Osteocyte (in vitro differentiated cells): ENCODE data around the gene SRP54. TPM values are rescaled to one million over a fixed set of nuclear protein-coding genes. Genes with fewer than 3 reads are reported as not detected.

ENCODE experiments used
- DNase-seq: peaks from one replicate; pipeline ENCODE4 v3.0.0; 2021; ENCODE audit warnings: mixed read lengths; ENCODE audit not compliant: unreplicated experiment; ENCODE audit errors: extremely low spot score
- H3K27ac Mint-ChIP-seq: one replicate; pipeline ENCODE4 v1.8.0; 2021; ENCODE audit warnings: mild to moderate bottlenecking, mixed read lengths; ENCODE audit not compliant: unreplicated experiment
- H3K27me3 Mint-ChIP-seq: one replicate; pipeline ENCODE4 v1.8.0; 2021; ENCODE audit warnings: mixed read lengths; ENCODE audit not compliant: unreplicated experiment
- H3K36me3 Mint-ChIP-seq: one replicate; pipeline ENCODE4 v1.8.0; 2021; ENCODE audit warnings: mixed read lengths; ENCODE audit not compliant: unreplicated experiment
- H3K4me1 Mint-ChIP-seq: one replicate; pipeline ENCODE4 v1.8.0; 2021; ENCODE audit warnings: mixed read lengths; ENCODE audit not compliant: unreplicated experiment
- H3K4me3 Mint-ChIP-seq: one replicate; pipeline ENCODE4 v1.8.0; 2021; ENCODE audit warnings: mild to moderate bottlenecking, moderate library complexity, mixed read lengths; ENCODE audit not compliant: unreplicated experiment
- H3K9me3 Mint-ChIP-seq: one replicate; pipeline ENCODE4 v1.8.0; 2021; ENCODE audit warnings: mixed read lengths; ENCODE audit not compliant: unreplicated experiment
- CTCF ChIP-seq: fragments of 200-600 bp; sonication (generic); IDR thresholded peaks from 2 replicates; pipeline ENCODE4 v1.5.0; 2021; ENCODE audit warnings: antibody characterized with exemption, mild to moderate bottlenecking, moderate library complexity
- total RNA-seq: library from RNA; stranded (reverse); gene quantifications from 2 replicates; pipeline ENCODE4 v1.2.1, GENCODE V29; 2021

The SRP54 gene
- total RNA-seq, 1 donor from 2014 or later, result 59.7 TPM

- Mint-ChIP-seq H3K4me3 (no peak overlapping the region), H3K27me3 (no peaks in the 10 kb centered on the region), H3K4me1 (no peaks in the 10 kb centered on the region), H3K36me3 (peaks cover 41% of the 10 kb centered on the region), H3K27ac (no peak overlapping the region), H3K9me3 (no peaks in the 10 kb centered on the region)
- no peak for DNase-seq
- no peak for TF ChIP-seq CTCF
Measured at GRCh38 chr14:35068238-35069012, 85.6 kb downstream of the SRP54 start.

DNA sequence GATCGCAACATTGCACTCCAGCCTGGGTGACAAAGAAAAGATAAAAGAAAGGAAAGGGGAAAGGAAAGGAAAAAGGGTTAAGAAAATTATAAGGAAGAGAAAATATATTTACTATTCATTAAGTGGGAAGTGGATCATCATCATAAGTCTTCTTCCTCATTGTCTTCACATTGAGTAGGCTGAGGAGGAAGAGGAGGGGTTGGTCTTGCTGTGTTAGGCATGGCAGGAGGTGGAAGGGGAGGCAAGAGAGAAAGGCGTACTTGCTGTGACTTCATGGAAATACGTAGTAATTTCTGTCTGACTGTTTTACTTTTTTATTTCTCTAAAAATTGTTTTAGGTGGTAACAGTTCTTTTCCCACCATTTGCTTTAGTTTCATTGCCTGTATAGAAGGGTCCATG is 89.4 kb downstream of the SRP54 start:
- H3K4me1 Mint-ChIP-seq, result no peaks in the 10 kb centered on the region
- H3K27me3 Mint-ChIP-seq, result no peaks in the 10 kb centered on the region
- H3K36me3 Mint-ChIP-seq, result peaks cover 45% of the 10 kb centered on the region
- H3K27ac Mint-ChIP-seq, result no peak overlapping the region
- peaks cover 3% of the 10 kb centered on the region for H3K9me3 Mint-ChIP-seq
- no peak for DNase-seq
- no peak overlapping the region for H3K4me3 Mint-ChIP-seq
- TF ChIP-seq CTCF, result no peak

GRCh38 chr14:35073486-35073885 is 90.7 kb downstream of the SRP54 start:
- no peak overlapping the region for H3K4me3 Mint-ChIP-seq
- no peaks in the 10 kb centered on the region for H3K4me1 Mint-ChIP-seq
- H3K9me3 Mint-ChIP-seq, result peaks cover 3% of the 10 kb centered on the region
- peaks cover 37% of the 10 kb centered on the region for H3K36me3 Mint-ChIP-seq
- no peak for DNase-seq
- H3K27ac Mint-ChIP-seq, result no peak overlapping the region
- TF ChIP-seq CTCF, result no peak
- no peaks in the 10 kb centered on the region for H3K27me3 Mint-ChIP-seq

- TF ChIP-seq CTCF, result no peak
- no peaks in the 10 kb centered on the region for H3K27me3 Mint-ChIP-seq
- no peak overlapping the region for H3K27ac Mint-ChIP-seq
- H3K9me3 Mint-ChIP-seq, result peaks cover 3% of the 10 kb centered on the region
- no peak overlapping the region for H3K4me3 Mint-ChIP-seq
- H3K36me3 Mint-ChIP-seq, result peaks cover 30% of the 10 kb centered on the region
- no peak for DNase-seq
- H3K4me1 Mint-ChIP-seq, result no peaks in the 10 kb centered on the region
Measured at GRCh38 chr14:35078082-35078481, 95.3 kb downstream of the SRP54 start.

Other genes with a start within 250 kb of the SRP54 start
- 26.7 and 27.7 TPM in 2 replicates for gene BAZ1A, start 107.6 kb upstream of the SRP54 start, total RNA-seq
- 68.3 and 76.5 TPM in 2 replicates for gene FAM177A1, start 63.3 kb downstream of the SRP54 start, total RNA-seq
- gene PPP2R3C, start 139.0 kb downstream of the SRP54 start, total RNA-seq, result 33.1 and 36.9 TPM in 2 replicates
- gene PRORP, start 139.6 kb downstream of the SRP54 start, total RNA-seq, result 28.3 and 31.1 TPM in 2 replicates